K562 (cell line): Measurements from ENCODE around the gene SLC11A1. TPM values are rescaled to one million over a fixed set of nuclear protein-coding genes. Genes with fewer than 3 reads are reported as not detected.

Experiments used
- BCOR ChIP-seq: fragments of 450-650 bp; IDR thresholded peaks from 2 replicates; pipeline ENCODE4 v1.6.1; 2016
- BRD9 ChIP-seq: fragments of 450-650 bp; IDR thresholded peaks from 2 replicates; pipeline ENCODE4 v1.6.1; 2018; ENCODE audit warnings: low read depth; ENCODE audit not compliant: partially characterized antibody
- CBFA2T2 ChIP-seq: fragments of 450-650 bp; conservative IDR thresholded peaks from 2 replicates; pipeline ENCODE4 v1.6.1; 2017; ENCODE audit warnings: mild to moderate bottlenecking
- CEBPG ChIP-seq, 3 experiments: fragments of 200-800 bp in 1 of 3; sonication (Bioruptor generic) in 1 of 3; sonication (generic) in 1 of 3; formaldehyde crosslinking in 1 of 3; IDR thresholded peaks in 2 of 3; conservative IDR thresholded peaks in 1 of 3; 2 replicates each; pipeline versions ENCODE4 v1.6.1 to v1.8.0; 2016 to 2022; ENCODE audit warnings: missing compliant biosample characterization in 2 of 3, missing genetic modification characterization in 2 of 3, mild to moderate bottlenecking in 1 of 3, missing genetic modification reagents in 1 of 3
- CREBBP ChIP-seq: IDR thresholded peaks from one replicate; pipeline ENCODE4 v1.6.1; 2012; ENCODE audit warnings: low read depth, mild to moderate bottlenecking, control low read depth, inconsistent platforms, low read length
- ESRRB ChIP-seq: fragments of 250-450 bp; sonication (Bioruptor Pico); IDR thresholded peaks from 2 replicates; pipeline ENCODE4 v1.5.0; 2020; ENCODE audit warnings: mild to moderate bottlenecking, moderate library complexity, borderline replicate concordance
- FOXA1 ChIP-seq: fragments of 450-650 bp; IDR thresholded peaks from 2 replicates; pipeline ENCODE4 v1.6.1; 2016; ENCODE audit warnings: mild to moderate bottlenecking, borderline replicate concordance
- FOXJ3 ChIP-seq: sonication (generic); formaldehyde crosslinking; IDR thresholded peaks from 2 replicates; pipeline ENCODE4 v1.4.0; 2020; ENCODE audit warnings: mild to moderate bottlenecking, missing genetic modification reagents
- HOXB6 ChIP-seq: fragments of 250-450 bp; sonication (Bioruptor Pico); IDR thresholded peaks from 2 replicates; pipeline ENCODE4 v1.5.1; 2022; ENCODE audit warnings: mild to moderate bottlenecking, borderline replicate concordance
- JUN ChIP-seq, 2 experiments: sonication (generic) in 1 of 2; formaldehyde crosslinking in 1 of 2; IDR thresholded peaks; 2 replicates each; pipeline versions ENCODE4 v1.6.1 to v1.8.0; 2012 to 2022; ENCODE audit warnings: borderline replicate concordance in 2 of 2, mild to moderate bottlenecking in 2 of 2, improper control_type of control experiment in 1 of 2, low read depth in 1 of 2, low read length in 1 of 2, missing genetic modification reagents in 1 of 2
- MTA1 ChIP-seq: fragments of 450-650 bp; IDR thresholded peaks from 2 replicates; pipeline ENCODE4 v1.6.1; 2017; ENCODE audit warnings: borderline replicate concordance
- NCOA1 ChIP-seq: fragments of 450-650 bp; IDR thresholded peaks from 2 replicates; pipeline ENCODE4 v1.6.1; 2016; ENCODE audit warnings: low read depth
- POLR2AphosphoS2 ChIP-seq: IDR thresholded peaks from 2 replicates; pipeline ENCODE4 v1.6.1; 2012; ENCODE audit warnings: low read length, improper control_type of control experiment
- PREB ChIP-seq: sonication (generic); formaldehyde crosslinking; IDR thresholded peaks from 2 replicates; pipeline ENCODE4 v1.8.1; 2023; ENCODE audit warnings: mild to moderate bottlenecking, missing genetic modification reagents
- SLC30A9 ChIP-seq: fragments of 250-450 bp; sonication (Bioruptor Pico); IDR thresholded peaks from 2 replicates; pipeline ENCODE4 v1.8.0; 2022; ENCODE audit warnings: mild to moderate bottlenecking, moderate library complexity
- STAT5B ChIP-seq: fragments of 250-450 bp; sonication (Bioruptor Pico); IDR thresholded peaks from 2 replicates; pipeline ENCODE4 v1.8.0; 2021; ENCODE audit warnings: mild to moderate bottlenecking, inconsistent platforms
- ZBTB9 ChIP-seq: fragments of 450-650 bp; formaldehyde crosslinking; IDR thresholded peaks from 2 replicates; pipeline ENCODE4 v1.4.0; 2020; ENCODE audit warnings: mild to moderate bottlenecking, moderate library complexity
- ZNF232 ChIP-seq: sonication (generic); formaldehyde crosslinking; IDR thresholded peaks from 2 replicates; pipeline ENCODE4 v1.8.0; 2022; ENCODE audit warnings: mild to moderate bottlenecking, missing genetic modification reagents
- ZNF263 ChIP-seq: sonication (generic); formaldehyde crosslinking; IDR thresholded peaks from 2 replicates; pipeline ENCODE4 v1.8.0; 2022; ENCODE audit warnings: mild to moderate bottlenecking, missing genetic modification reagents, borderline replicate concordance
- polyA plus RNA-seq, 8 experiments: library from polyadenylated mRNA; depleted of rRNA in 4 of 8; stranded (reverse) in 5 of 8; unstranded in 3 of 8; fragments of >200 nt; fragmentation: Nextera tagmentation in 2 of 8; fragmentation: Illumina TruSeq in 1 of 8; extraction: Ambion mirVana in 2 of 8; extraction: Trizol in 1 of 8; gene quantifications; 2 replicates each; pipeline versions ENCODE4 v1.2.1 to v1.2.3, GENCODE V29; 2011 to 2014; ENCODE audit warnings: inconsistent platforms in 1 of 8, missing spikeins in 1 of 8
- total RNA-seq, 7 experiments: library from RNA; depleted of rRNA in 6 of 7; stranded (reverse); fragments of >200 nt in 6 of 7; fragmentation: Illumina TruSeq in 2 of 7; extraction: Trizol in 2 of 7; gene quantifications; 2 replicates each; pipeline versions ENCODE4 v1.2.1 to v1.2.3, GENCODE V29; 2011 to 2021; ENCODE audit warnings: low replicate concordance in 1 of 7
- TF ChIP-seq, protein P1 (sequence below): conservative IDR thresholded peaks from 2 replicates; pipeline ENCODE4 v1.6.1; 2011; ENCODE audit warnings: low read depth, mild to moderate bottlenecking, low read length; ENCODE audit not compliant: control insufficient read depth
- TF ChIP-seq, protein P2 (sequence below): fragments of 250-450 bp; sonication (Bioruptor Pico); IDR thresholded peaks from 2 replicates; pipeline ENCODE4 v1.9.0; 2021; ENCODE audit warnings: mild to moderate bottlenecking, inconsistent platforms

SLC11A1 gene
- total and polyA plus RNA-seq, 9 of the 15 experiments (the other 6 are each of a cell fraction or from before 2014, with no cell fraction given): 0.35 to 1.6 (median 0.65) TPM

GRCh38 chr2:218395826-218396687 lies 14.0 kb downstream of the SLC11A1 start (continued):
- peak; percentile 31; the same call in 1 of the 2 replicates for TF ChIP-seq ZNF232 (CRISPR knock-in tag)
- 0 out of 2 replicates have a peak, but pooled peaks have one; percentile 9 for TF ChIP-seq CBFA2T2
- peak; percentile 42; the same call in 1 of the 2 replicates for TF ChIP-seq ZNF263 (CRISPR knock-in tag)
- 0 out of 2 replicates have a peak, but pooled peaks have one; percentile 18 for TF ChIP-seq ZBTB9 (CRISPR knock-in tag)
- TF ChIP-seq PREB (CRISPR knock-in tag): no peak
- TF ChIP-seq, protein P1, sequence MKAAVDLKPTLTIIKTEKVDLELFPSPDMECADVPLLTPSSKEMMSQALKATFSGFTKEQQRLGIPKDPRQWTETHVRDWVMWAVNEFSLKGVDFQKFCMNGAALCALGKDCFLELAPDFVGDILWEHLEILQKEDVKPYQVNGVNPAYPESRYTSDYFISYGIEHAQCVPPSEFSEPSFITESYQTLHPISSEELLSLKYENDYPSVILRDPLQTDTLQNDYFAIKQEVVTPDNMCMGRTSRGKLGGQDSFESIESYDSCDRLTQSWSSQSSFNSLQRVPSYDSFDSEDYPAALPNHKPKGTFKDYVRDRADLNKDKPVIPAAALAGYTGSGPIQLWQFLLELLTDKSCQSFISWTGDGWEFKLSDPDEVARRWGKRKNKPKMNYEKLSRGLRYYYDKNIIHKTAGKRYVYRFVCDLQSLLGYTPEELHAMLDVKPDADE: peak; percentile 59; the same call in 1 of the 2 replicates
- no peak for TF ChIP-seq HOXB6 (CRISPR knock-in tag)
- TF ChIP-seq POLR2AphosphoS2: peak; percentile 71
- no peak for TF ChIP-seq JUN (IDR thresholded peaks at IDR 0.05; ENCODE audit: borderline replicate concordance, low read depth, low read length)
- no peak for TF ChIP-seq JUN (CRISPR knock-in tag; IDR thresholded peaks at IDR 0.05; ENCODE audit: borderline replicate concordance)
- peak; percentile 56; the same call in 1 of the 2 replicates for TF ChIP-seq BCOR
- TF ChIP-seq FOXJ3: no peak
- no peak for TF ChIP-seq SLC30A9 (CRISPR knock-in tag)
- no peak for TF ChIP-seq FOXA1
- TF ChIP-seq, protein P2, sequence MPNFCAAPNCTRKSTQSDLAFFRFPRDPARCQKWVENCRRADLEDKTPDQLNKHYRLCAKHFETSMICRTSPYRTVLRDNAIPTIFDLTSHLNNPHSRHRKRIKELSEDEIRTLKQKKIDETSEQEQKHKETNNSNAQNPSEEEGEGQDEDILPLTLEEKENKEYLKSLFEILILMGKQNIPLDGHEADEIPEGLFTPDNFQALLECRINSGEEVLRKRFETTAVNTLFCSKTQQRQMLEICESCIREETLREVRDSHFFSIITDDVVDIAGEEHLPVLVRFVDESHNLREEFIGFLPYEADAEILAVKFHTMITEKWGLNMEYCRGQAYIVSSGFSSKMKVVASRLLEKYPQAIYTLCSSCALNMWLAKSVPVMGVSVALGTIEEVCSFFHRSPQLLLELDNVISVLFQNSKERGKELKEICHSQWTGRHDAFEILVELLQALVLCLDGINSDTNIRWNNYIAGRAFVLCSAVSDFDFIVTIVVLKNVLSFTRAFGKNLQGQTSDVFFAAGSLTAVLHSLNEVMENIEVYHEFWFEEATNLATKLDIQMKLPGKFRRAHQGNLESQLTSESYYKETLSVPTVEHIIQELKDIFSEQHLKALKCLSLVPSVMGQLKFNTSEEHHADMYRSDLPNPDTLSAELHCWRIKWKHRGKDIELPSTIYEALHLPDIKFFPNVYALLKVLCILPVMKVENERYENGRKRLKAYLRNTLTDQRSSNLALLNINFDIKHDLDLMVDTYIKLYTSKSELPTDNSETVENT (CRISPR knock-in tag): no peak
- TF ChIP-seq CREBBP: no peak
- TF ChIP-seq STAT5B (CRISPR knock-in tag): no peak
- TF ChIP-seq ESRRB (CRISPR knock-in tag): no peak
- TF ChIP-seq CEBPG (CRISPR knock-in tag; IDR thresholded peaks at IDR 0.05): no peak
- TF ChIP-seq CEBPG (tag; conservative IDR thresholded peaks at IDR 0.05 in 1 of 2, IDR thresholded peaks at IDR 0.05 in 1 of 2): no peak
- TF ChIP-seq NCOA1: no peak
- TF ChIP-seq BRD9: peak; percentile 62
- TF ChIP-seq MTA1: peak; percentile 78; the same call in 1 of the 2 replicates
